AG10803 (cell line): ENCODE results near the gene HJURP.

Experiments
- DNase-seq: peaks from one replicate; pipeline ENCODE4 v3.0.0; 2010; ENCODE audit warnings: low read depth
- H3K4me3 ChIP-seq: 2 replicates; pipeline ENCODE4 v1.5.1; 2011; ENCODE audit warnings: mild to moderate bottlenecking, low read length, control low read depth
- TF ChIP-seq, protein P1 (sequence below): conservative IDR thresholded peaks from 2 replicates; pipeline ENCODE4 v1.5.1; 2011; ENCODE audit warnings: mild to moderate bottlenecking, low read length, control low read depth, inconsistent platforms

Gene HJURP

DNA sequence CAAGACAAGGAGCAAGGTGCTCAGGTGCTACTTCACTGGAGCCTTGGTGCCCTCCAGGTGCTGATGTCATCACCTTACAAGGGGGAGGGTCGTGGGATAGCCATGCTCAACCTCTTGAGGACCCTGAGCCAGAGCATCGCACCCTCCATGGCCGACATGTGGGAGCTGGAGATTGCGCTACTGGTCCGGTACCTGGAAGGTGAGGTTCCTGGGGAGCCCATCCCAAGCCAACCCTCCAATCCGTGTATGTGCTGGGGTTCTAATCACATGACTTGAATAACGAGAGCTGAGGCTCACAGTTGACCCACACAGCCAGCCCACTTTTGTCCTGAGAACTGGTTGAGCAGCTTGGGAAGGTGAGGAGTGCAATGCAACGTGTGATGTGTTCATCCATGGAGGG lies 50.3 kb downstream of the HJURP start:
- no peak overlapping the region for H3K4me3 ChIP-seq
- TF ChIP-seq, protein P1, sequence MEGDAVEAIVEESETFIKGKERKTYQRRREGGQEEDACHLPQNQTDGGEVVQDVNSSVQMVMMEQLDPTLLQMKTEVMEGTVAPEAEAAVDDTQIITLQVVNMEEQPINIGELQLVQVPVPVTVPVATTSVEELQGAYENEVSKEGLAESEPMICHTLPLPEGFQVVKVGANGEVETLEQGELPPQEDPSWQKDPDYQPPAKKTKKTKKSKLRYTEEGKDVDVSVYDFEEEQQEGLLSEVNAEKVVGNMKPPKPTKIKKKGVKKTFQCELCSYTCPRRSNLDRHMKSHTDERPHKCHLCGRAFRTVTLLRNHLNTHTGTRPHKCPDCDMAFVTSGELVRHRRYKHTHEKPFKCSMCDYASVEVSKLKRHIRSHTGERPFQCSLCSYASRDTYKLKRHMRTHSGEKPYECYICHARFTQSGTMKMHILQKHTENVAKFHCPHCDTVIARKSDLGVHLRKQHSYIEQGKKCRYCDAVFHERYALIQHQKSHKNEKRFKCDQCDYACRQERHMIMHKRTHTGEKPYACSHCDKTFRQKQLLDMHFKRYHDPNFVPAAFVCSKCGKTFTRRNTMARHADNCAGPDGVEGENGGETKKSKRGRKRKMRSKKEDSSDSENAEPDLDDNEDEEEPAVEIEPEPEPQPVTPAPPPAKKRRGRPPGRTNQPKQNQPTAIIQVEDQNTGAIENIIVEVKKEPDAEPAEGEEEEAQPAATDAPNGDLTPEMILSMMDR = no peak
- no peak for DNase-seq

DNA sequence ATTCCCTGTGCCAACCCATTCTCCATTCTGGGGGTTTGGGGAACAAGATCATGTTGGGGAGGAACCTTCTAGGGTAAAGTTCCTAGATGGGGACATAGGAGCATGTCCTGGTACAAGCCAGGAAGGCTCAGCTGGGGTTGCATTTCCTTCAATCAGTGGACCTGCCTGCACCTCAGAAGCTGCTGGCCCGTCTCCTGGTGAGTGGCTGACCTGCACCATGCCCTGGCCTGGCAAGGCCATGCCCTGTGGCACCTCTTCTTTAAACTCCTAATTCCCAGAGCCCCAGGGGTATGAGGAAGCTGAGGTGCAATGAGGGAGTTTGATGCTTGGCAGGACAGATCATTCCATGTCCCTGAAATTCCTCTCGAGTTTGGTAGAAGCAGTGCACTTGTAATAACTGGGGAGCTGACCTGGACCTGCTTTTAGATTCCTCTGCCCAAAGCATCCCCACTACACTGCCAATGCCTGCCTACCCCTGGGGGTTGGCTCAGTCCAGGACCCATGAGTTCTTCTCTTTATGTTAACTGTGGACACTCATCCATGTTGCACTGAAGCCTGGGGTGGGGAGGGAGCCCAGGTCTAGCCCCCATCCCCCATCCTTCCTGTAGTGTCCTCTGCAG lies 50.9 kb downstream of the HJURP start:
- no peak overlapping the region for H3K4me3 ChIP-seq
- DNase-seq = no peak
- TF ChIP-seq, protein P1 = no peak

DNA sequence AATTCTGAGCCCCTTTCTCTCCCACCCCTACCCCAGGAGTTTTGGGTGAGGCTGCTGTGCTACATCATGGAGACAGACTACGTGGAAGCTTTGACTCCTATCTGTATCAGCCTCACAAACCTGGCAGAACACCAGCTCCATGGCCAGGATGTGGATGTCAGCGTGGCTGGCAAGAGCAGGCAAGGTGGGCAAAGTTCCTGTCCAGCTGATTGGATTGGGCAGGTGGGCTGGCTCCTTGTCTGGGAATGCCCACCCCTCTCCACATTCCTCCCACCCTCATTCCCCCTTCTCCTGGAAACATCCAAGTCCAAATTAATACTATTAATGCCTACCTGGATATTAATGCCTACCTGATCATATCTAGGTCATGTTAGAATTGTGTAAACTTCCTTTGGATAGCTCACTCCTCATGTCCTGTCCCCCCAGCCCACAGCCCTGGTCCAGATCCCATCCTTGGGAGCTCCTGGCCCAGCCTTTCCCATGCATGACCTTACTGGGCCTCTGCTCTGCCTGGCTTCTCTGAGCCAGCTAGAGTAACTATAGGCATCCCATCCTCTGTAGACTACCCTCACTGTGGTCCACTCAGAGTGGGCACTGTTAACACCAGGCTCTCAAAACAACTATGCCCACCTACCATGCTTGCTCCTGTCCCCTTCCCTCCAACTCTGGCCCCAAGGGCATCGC lies 52.1 kb downstream of the HJURP start:
- TF ChIP-seq, protein P1 = no peak
- no peak for DNase-seq
- no peak overlapping the region for H3K4me3 ChIP-seq

DNA sequence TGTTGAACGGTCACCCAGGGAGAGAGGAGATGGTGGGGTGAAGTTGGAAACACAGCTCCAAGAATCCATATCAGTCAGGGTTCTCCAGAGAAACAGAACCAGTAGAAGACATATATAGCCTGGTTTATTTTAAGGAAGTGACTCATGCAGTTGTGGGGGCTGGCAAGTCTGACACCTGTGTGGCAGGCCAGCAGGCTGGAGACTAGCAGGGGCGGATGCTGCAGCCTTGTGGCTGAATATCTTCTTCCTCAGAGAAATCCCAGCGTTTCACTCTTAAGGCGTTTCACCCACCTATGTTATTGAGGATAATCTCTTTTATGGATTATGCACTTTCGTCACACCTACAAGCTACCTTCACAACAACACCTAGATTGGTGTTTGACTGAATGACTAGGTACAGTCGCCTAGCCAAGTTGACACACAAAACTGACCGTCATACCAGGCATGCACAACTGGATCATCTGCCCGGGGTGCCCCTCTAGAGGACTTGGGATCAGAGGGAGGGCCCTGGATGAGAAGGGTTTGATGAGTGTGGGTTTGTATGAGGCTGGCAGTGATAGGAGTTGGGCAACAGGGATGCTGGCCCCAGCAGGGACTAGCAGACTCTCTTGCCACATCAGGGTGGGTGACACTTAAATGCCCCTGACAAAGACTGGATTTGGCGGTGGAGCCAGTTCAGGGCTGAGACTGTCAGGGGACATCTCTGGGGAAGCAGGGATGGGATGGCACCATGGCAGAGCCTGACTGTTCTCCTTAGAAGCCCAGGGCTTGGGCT lies 52.8 kb downstream of the HJURP start:
- H3K4me3 ChIP-seq = no peak overlapping the region
- TF ChIP-seq, protein P1 = no peak
- DNase-seq = no peak

DNA sequence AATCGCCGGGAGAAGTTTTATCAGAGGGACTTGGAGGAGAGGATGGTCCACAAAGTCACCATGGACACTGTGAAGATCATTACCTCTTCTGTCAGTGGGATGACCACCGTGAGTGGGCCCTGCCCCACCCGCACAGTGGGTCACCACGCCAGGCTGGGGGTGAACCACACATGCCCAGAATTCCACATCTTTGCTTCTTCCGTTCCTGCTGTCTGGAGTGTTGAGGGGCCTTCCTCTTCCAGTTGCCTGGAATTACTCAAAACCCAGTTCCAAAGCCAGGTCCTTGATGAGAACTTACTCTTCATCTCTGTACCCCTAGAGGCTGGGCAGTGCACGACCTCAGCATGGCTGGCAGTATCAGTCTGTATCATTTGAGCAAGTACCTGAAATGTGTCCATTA lies 54.1 kb downstream of the HJURP start:
- TF ChIP-seq, protein P1 = no peak
- DNase-seq = no peak
- H3K4me3 ChIP-seq = no peak overlapping the region

DNA sequence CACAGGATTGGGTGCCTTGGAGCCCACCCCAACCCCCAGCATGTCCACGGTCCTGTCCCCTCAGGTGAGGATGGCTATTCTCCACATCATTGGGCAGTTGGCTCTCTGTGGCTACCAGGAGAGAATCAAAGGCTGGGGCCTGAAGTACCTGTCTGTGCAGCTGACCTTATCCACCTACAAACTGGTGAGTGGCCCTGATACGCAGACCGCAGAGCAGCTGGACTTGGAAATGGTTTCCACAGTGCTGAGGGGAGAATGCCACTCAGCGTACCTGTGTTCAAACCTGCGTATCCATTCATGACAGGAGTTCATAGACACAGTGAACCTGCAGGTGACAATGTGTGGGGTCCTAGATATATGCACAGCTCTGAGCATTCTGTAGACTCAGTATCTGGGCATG lies 54.6 kb downstream of the HJURP start:
- DNase-seq = no peak
- H3K4me3 ChIP-seq = no peak overlapping the region
- TF ChIP-seq, protein P1 = no peak
